HepG2 (cell line): ENCODE results near the gene GNA14. TPM values are rescaled to one million over a fixed set of nuclear protein-coding genes. Genes with fewer than 3 reads are reported as not detected.
A peak's percentile ranks its signal among the peaks of the same experiment; 100 is the strongest.

Experiments
- EP300 ChIP-seq, 3 experiments: sonication (generic) in 1 of 3; formaldehyde crosslinking in 1 of 3; IDR thresholded peaks; 2 replicates each; pipeline versions ENCODE4 v1.5.1 to v1.6.1; 2011 to 2020; ENCODE audit warnings: low read depth in 2 of 3, low read length in 2 of 3, borderline replicate concordance in 1 of 3, improper control_type of control experiment in 1 of 3, mild to moderate bottlenecking in 1 of 3, missing genetic modification reagents in 1 of 3, moderate library complexity in 1 of 3
- HOXA5 ChIP-seq: sonication (generic); formaldehyde crosslinking; IDR thresholded peaks from 2 replicates; pipeline ENCODE4 v1.4.0; 2020; ENCODE audit warnings: missing genetic modification reagents
- HOXA7 ChIP-seq: sonication (generic); formaldehyde crosslinking; IDR thresholded peaks from 2 replicates; pipeline ENCODE4 v1.8.1; 2022; ENCODE audit warnings: mild to moderate bottlenecking, missing genetic modification reagents, moderate library complexity
- JUN ChIP-seq: sonication (generic); formaldehyde crosslinking; IDR thresholded peaks from 2 replicates; pipeline ENCODE4 v1.4.0; 2020; ENCODE audit warnings: mild to moderate bottlenecking, missing genetic modification reagents
- MBD4 ChIP-seq: IDR thresholded peaks from 2 replicates; pipeline ENCODE4 v1.6.1; 2012; ENCODE audit warnings: low read length, inconsistent platforms, borderline replicate concordance
- SALL1 ChIP-seq: sonication (generic); formaldehyde crosslinking; IDR thresholded peaks from 2 replicates; pipeline ENCODE4 v1.8.0; 2022; ENCODE audit warnings: mild to moderate bottlenecking, missing genetic modification reagents
- SMYD3 ChIP-seq: sonication (generic); formaldehyde crosslinking; IDR thresholded peaks from 2 replicates; pipeline ENCODE4 v1.8.1; 2023; ENCODE audit warnings: mild to moderate bottlenecking, missing genetic modification reagents
- SOX6 ChIP-seq, 2 experiments: fragments of 450-650 bp in 1 of 2; sonication (generic) in 1 of 2; formaldehyde crosslinking in 1 of 2; IDR thresholded peaks; 2 replicates each; pipeline versions ENCODE4 v1.4.0 to v1.6.1; 2017 to 2020; ENCODE audit warnings: antibody characterized with exemption in 1 of 2, mild to moderate bottlenecking in 1 of 2, missing genetic modification reagents in 1 of 2
- TCF7 ChIP-seq: sonication (generic); IDR thresholded peaks from 2 replicates; pipeline ENCODE4 v1.6.1; 2016; ENCODE audit warnings: antibody characterized with exemption, low read depth
- ZBTB20 ChIP-seq: sonication (generic); formaldehyde crosslinking; IDR thresholded peaks from 2 replicates; pipeline ENCODE4 v1.8.1; 2023; ENCODE audit warnings: missing genetic modification reagents, low read depth, mild to moderate bottlenecking, borderline replicate concordance
- ZBTB21 ChIP-seq: sonication (generic); formaldehyde crosslinking; IDR thresholded peaks from 2 replicates; pipeline ENCODE4 v1.4.0; 2020; ENCODE audit warnings: missing genetic modification reagents
- ZFP36L2 ChIP-seq: sonication (generic); formaldehyde crosslinking; IDR thresholded peaks from 2 replicates; pipeline ENCODE4 v1.4.0; 2020; ENCODE audit warnings: missing genetic modification reagents
- ZNF17 ChIP-seq: sonication (generic); formaldehyde crosslinking; IDR thresholded peaks from 2 replicates; pipeline ENCODE4 v1.5.0; 2020; ENCODE audit warnings: mild to moderate bottlenecking, missing genetic modification reagents
- ZNF230 ChIP-seq: sonication (generic); formaldehyde crosslinking; IDR thresholded peaks from 2 replicates; pipeline ENCODE4 v1.4.0; 2020; ENCODE audit warnings: mild to moderate bottlenecking, missing genetic modification reagents
- ZNF264 ChIP-seq: sonication (generic); formaldehyde crosslinking; IDR thresholded peaks from 2 replicates; pipeline ENCODE4 v1.4.0; 2020; ENCODE audit warnings: missing genetic modification reagents
- ZNF589 ChIP-seq: sonication (generic); formaldehyde crosslinking; conservative IDR thresholded peaks from 2 replicates; pipeline ENCODE4 v1.8.0; 2022; ENCODE audit warnings: mild to moderate bottlenecking, moderate library complexity, missing genetic modification reagents
- polyA plus RNA-seq, 8 experiments: library from polyadenylated mRNA; depleted of rRNA in 3 of 8; stranded (reverse) in 7 of 8; unstranded in 1 of 8; fragments of >200 nt; fragmentation: Illumina TruSeq in 4 of 8; extraction: Trizol in 4 of 8; gene quantifications; 2 replicates each; pipeline versions ENCODE4 v1.2.1 to v1.2.3, GENCODE V29; 2011 to 2016; ENCODE audit warnings: low read depth in 4 of 8, missing spikeins in 1 of 8, mixed read lengths in 1 of 8; ENCODE audit not compliant: insufficient read depth in 1 of 8
- total RNA-seq, 5 experiments: library from RNA; depleted of rRNA; stranded (reverse); fragments of >200 nt; fragmentation: Illumina TruSeq; extraction: Trizol; gene quantifications; 2 replicates each; pipeline ENCODE4 v1.2.3, GENCODE V29; 2016; ENCODE audit warnings: low read depth in 1 of 5
- TF ChIP-seq, protein P1 (sequence below): sonication (generic); formaldehyde crosslinking; IDR thresholded peaks from 2 replicates; pipeline ENCODE4 v1.4.0; 2020; ENCODE audit warnings: mild to moderate bottlenecking, missing genetic modification reagents
- TF ChIP-seq, protein P2 (sequence below): IDR thresholded peaks from 2 replicates; pipeline ENCODE4 v1.4.0; 2020; ENCODE audit warnings: mild to moderate bottlenecking, missing genetic modification reagents
- TF ChIP-seq, protein P3 (sequence below): sonication (generic); formaldehyde crosslinking; IDR thresholded peaks from 2 replicates; pipeline ENCODE4 v1.4.0; 2020; ENCODE audit warnings: missing genetic modification reagents
- TF ChIP-seq, protein P4 (sequence below): sonication (generic); formaldehyde crosslinking; IDR thresholded peaks from 2 replicates; pipeline ENCODE4 v1.9.0; 2021; ENCODE audit warnings: missing genetic modification reagents, borderline replicate concordance

GNA14 gene
- total and polyA plus RNA-seq, 2 of the 13 experiments (the other 11 are each of a cell fraction or from before 2014, with no cell fraction given), result not detected

DNA sequence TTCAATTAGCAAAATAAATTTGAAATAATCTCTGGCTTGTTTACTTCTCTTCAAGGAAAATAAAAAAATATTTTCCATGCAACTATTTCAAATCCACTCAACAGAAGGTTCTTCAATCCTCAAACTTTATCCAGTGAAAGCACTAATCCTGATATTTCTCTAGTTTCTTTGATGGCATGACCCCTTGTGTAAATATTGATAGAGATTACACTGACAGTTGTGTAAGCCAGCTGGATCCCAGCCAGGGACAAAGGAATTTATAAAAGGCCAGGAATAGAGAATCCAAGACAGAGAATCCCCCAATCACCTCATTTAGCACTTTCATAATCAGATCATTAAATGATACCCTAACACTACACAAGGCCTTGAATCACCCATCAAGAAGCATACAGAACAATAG, 135.2 kb downstream of the GNA14 start (continued):
- TF ChIP-seq SALL1, result peak; percentile 19; the same call in 1 of the 2 replicates
- TF ChIP-seq ZBTB21 (CRISPR knock-in tag), result no peak
- TF ChIP-seq, protein P1, sequence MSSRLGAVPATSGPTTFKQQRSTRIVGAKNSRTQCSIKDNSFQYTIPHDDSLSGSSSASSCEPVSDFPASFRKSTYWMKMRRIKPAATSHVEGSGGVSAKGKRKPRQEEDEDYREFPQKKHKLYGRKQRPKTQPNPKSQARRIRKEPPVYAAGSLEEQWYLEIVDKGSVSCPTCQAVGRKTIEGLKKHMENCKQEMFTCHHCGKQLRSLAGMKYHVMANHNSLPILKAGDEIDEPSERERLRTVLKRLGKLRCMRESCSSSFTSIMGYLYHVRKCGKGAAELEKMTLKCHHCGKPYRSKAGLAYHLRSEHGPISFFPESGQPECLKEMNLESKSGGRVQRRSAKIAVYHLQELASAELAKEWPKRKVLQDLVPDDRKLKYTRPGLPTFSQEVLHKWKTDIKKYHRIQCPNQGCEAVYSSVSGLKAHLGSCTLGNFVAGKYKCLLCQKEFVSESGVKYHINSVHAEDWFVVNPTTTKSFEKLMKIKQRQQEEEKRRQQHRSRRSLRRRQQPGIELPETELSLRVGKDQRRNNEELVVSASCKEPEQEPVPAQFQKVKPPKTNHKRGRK (CRISPR knock-in tag), result no peak
- TF ChIP-seq, protein P2, sequence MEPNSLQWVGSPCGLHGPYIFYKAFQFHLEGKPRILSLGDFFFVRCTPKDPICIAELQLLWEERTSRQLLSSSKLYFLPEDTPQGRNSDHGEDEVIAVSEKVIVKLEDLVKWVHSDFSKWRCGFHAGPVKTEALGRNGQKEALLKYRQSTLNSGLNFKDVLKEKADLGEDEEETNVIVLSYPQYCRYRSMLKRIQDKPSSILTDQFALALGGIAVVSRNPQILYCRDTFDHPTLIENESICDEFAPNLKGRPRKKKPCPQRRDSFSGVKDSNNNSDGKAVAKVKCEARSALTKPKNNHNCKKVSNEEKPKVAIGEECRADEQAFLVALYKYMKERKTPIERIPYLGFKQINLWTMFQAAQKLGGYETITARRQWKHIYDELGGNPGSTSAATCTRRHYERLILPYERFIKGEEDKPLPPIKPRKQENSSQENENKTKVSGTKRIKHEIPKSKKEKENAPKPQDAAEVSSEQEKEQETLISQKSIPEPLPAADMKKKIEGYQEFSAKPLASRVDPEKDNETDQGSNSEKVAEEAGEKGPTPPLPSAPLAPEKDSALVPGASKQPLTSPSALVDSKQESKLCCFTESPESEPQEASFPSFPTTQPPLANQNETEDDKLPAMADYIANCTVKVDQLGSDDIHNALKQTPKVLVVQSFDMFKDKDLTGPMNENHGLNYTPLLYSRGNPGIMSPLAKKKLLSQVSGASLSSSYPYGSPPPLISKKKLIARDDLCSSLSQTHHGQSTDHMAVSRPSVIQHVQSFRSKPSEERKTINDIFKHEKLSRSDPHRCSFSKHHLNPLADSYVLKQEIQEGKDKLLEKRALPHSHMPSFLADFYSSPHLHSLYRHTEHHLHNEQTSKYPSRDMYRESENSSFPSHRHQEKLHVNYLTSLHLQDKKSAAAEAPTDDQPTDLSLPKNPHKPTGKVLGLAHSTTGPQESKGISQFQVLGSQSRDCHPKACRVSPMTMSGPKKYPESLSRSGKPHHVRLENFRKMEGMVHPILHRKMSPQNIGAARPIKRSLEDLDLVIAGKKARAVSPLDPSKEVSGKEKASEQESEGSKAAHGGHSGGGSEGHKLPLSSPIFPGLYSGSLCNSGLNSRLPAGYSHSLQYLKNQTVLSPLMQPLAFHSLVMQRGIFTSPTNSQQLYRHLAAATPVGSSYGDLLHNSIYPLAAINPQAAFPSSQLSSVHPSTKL, result peak; percentile 97
- no peak for TF ChIP-seq JUN (CRISPR knock-in tag)
- TF ChIP-seq, protein P3, sequence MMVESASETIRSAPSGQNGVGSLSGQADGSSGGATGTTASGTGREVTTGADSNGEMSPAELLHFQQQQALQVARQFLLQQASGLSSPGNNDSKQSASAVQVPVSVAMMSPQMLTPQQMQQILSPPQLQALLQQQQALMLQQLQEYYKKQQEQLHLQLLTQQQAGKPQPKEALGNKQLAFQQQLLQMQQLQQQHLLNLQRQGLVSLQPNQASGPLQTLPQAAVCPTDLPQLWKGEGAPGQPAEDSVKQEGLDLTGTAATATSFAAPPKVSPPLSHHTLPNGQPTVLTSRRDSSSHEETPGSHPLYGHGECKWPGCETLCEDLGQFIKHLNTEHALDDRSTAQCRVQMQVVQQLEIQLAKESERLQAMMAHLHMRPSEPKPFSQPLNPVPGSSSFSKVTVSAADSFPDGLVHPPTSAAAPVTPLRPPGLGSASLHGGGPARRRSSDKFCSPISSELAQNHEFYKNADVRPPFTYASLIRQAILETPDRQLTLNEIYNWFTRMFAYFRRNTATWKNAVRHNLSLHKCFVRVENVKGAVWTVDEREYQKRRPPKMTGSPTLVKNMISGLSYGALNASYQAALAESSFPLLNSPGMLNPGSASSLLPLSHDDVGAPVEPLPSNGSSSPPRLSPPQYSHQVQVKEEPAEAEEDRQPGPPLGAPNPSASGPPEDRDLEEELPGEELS, result peak; percentile 35; the same call in 1 of the 2 replicates
- TF ChIP-seq HOXA7 (CRISPR knock-in tag), result no peak
- no peak for TF ChIP-seq ZNF230 (CRISPR knock-in tag)
- TF ChIP-seq ZNF17 (CRISPR knock-in tag), result no peak
- no peak for TF ChIP-seq ZFP36L2 (CRISPR knock-in tag)
- no peak for TF ChIP-seq SMYD3
- peak in 1 of 2 experiments; percentile 90; a peak in 2 of 4 replicates for TF ChIP-seq EP300 (IDR thresholded peaks at IDR 0.05; ENCODE audit: low read depth in 2 of 2, low read length in 2 of 2)
- no peak for TF ChIP-seq EP300 (CRISPR knock-in tag; IDR thresholded peaks at IDR 0.05; ENCODE audit: borderline replicate concordance)
- TF ChIP-seq HOXA5, result no peak
- TF ChIP-seq MBD4, result 0 out of 2 replicates have a peak, but pooled peaks have one; percentile 40
- TF ChIP-seq ZNF589 (CRISPR knock-in tag), result no peak
- TF ChIP-seq ZBTB20, result no peak
- TF ChIP-seq, protein P4, sequence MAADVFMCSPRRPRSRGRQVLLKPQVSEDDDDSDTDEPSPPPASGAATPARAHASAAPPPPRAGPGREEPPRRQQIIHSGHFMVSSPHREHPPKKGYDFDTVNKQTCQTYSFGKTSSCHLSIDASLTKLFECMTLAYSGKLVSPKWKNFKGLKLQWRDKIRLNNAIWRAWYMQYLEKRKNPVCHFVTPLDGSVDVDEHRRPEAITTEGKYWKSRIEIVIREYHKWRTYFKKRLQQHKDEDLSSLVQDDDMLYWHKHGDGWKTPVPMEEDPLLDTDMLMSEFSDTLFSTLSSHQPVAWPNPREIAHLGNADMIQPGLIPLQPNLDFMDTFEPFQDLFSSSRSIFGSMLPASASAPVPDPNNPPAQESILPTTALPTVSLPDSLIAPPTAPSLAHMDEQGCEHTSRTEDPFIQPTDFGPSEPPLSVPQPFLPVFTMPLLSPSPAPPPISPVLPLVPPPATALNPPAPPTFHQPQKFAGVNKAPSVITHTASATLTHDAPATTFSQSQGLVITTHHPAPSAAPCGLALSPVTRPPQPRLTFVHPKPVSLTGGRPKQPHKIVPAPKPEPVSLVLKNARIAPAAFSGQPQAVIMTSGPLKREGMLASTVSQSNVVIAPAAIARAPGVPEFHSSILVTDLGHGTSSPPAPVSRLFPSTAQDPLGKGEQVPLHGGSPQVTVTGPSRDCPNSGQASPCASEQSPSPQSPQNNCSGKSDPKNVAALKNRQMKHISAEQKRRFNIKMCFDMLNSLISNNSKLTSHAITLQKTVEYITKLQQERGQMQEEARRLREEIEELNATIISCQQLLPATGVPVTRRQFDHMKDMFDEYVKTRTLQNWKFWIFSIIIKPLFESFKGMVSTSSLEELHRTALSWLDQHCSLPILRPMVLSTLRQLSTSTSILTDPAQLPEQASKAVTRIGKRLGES, result no peak
- TF ChIP-seq TCF7, result peak; percentile 80
- no peak for TF ChIP-seq SOX6 (IDR thresholded peaks at IDR 0.05)
- peak; percentile 76 for TF ChIP-seq SOX6 (CRISPR knock-in tag; IDR thresholded peaks at IDR 0.05)
- 0 out of 2 replicates have a peak, but pooled peaks have one; percentile 32 for TF ChIP-seq ZNF264 (CRISPR knock-in tag)
